ENCODE results near the gene IL1R1. TPM values are rescaled to one million over a fixed set of nuclear protein-coding genes. Genes with fewer than 3 reads are reported as not detected.

The IL1R1 gene
- total RNA-seq, 4 donors from 2014 or later, result 51.1 to 141 (median 70.9) TPM

GRCh38 chr2:102112271-102112670 is 30.3 kb upstream of the IL1R1 start:
- no peak overlapping the region for H3K27ac ChIP-seq
- TF ChIP-seq POLR2AphosphoS5 (IDR thresholded peaks at IDR 0.05), result no peak
- no peak for TF ChIP-seq EP300 (IDR thresholded peaks at IDR 0.05)
- no peak for TF ChIP-seq CTCF (IDR thresholded peaks at IDR 0.05)
- no peak for TF ChIP-seq POLR2A (IDR thresholded peaks at IDR 0.05)
- no peaks in the 10 kb centered on the region for H3K27me3 ChIP-seq

GRCh38 chr2:102112692-102113665 is 29.6 kb upstream of the IL1R1 start:
- WGBS, 2 donors (ENCODE audit: low coverage in 1 of 2), result 91 to 96% methylated on average over 8 to 10 of the region's 10 CpGs
- no peaks in the 10 kb centered on the region for H3K27me3 ChIP-seq

More at GRCh38 chr2:102112271-102112670, 30.3 kb upstream of the IL1R1 start:
- ATAC-seq, result no peak
- no peaks in the 10 kb centered on the region for H3K9me3 ChIP-seq
- no peaks in the 10 kb centered on the region for H3K36me3 ChIP-seq
- H3K4me1 ChIP-seq, result peaks cover 0 to 3% (median 3%) of the 10 kb centered on the region in 3 donors
- H3K4me3 ChIP-seq, result no peak overlapping the region
- WGBS, 2 donors (ENCODE audit: low coverage in 1 of 2), result 50% methylated on average over 1 of the region's 1 CpG; no CpG with 5 or more reads in 1 of the 2 donors

GRCh38 chr2:102114290-102114721 is 28.2 kb upstream of the IL1R1 start:
- Histone ChIP-seq H3K27me3 (no peaks in the 10 kb centered on the region), H3K9me3 (no peaks in the 10 kb centered on the region), H3K27ac (no peak overlapping the region), H3K4me3 (no peak overlapping the region), H3K36me3 (no peaks in the 10 kb centered on the region), H3K4me1 (peaks cover 0 to 10% (median 3%) of the 10 kb centered on the region in 3 donors)
- 65 to 82% methylated on average over 6 of the region's 6 CpGs for WGBS, 2 donors (ENCODE audit: low coverage in 1 of 2)
- no peak for ATAC-seq
- TF ChIP-seq POLR2A (IDR thresholded peaks at IDR 0.05), result no peak
- TF ChIP-seq EP300 (IDR thresholded peaks at IDR 0.05), result no peak
- no peak for TF ChIP-seq CTCF (IDR thresholded peaks at IDR 0.05)
- no peak for TF ChIP-seq POLR2AphosphoS5 (IDR thresholded peaks at IDR 0.05)

More at GRCh38 chr2:102112692-102113665, 29.6 kb upstream of the IL1R1 start:
- ATAC-seq, result no peak
- H3K27ac ChIP-seq, result no peak overlapping the region
- no peaks in the 10 kb centered on the region for H3K36me3 ChIP-seq
- TF ChIP-seq POLR2A (IDR thresholded peaks at IDR 0.05) (no peak), CTCF (IDR thresholded peaks at IDR 0.05) (no peak), POLR2AphosphoS5 (IDR thresholded peaks at IDR 0.05) (no peak), EP300 (IDR thresholded peaks at IDR 0.05) (no peak)
- H3K4me3 ChIP-seq, result no peak overlapping the region
- H3K9me3 ChIP-seq, result no peaks in the 10 kb centered on the region
- peaks cover 0 to 10% (median 3%) of the 10 kb centered on the region in 3 donors for H3K4me1 ChIP-seq

GRCh38 chr2:102114851-102115497 is 27.6 kb upstream of the IL1R1 start:
- Histone ChIP-seq H3K27ac (no peak overlapping the region), H3K27me3 (no peaks in the 10 kb centered on the region), H3K4me1 (peaks cover 0 to 10% (median 3%) of the 10 kb centered on the region in 3 donors), H3K9me3 (no peaks in the 10 kb centered on the region), H3K36me3 (no peaks in the 10 kb centered on the region), H3K4me3 (no peak overlapping the region)
- no peak for ATAC-seq
- WGBS, 2 donors (ENCODE audit: low coverage in 1 of 2), result 49 to 83% methylated on average over 1 to 5 of the region's 5 CpGs
- TF ChIP-seq CTCF (IDR thresholded peaks at IDR 0.05) (no peak), EP300 (IDR thresholded peaks at IDR 0.05) (no peak), POLR2A (IDR thresholded peaks at IDR 0.05) (no peak), POLR2AphosphoS5 (IDR thresholded peaks at IDR 0.05) (no peak)
